TTC549 (cell line): ENCODE results near the gene OBSCN.

Source experiments
- FAIRE-seq: peaks from 2 replicates; lab custom pipeline; 2012; peaks lifted over from hg19 to GRCh38; lab: Jason Lieb, UNC

OBSCN gene

GRCh38 chr1:228407106-228408040, 199.5 kb downstream of the OBSCN start:
- no peak for FAIRE-seq

GRCh38 chr1:228408041-228408868, 200.4 kb downstream of the OBSCN start:
- FAIRE-seq = no peak

GRCh38 chr1:228408869-228409805, 201.3 kb downstream of the OBSCN start:
- FAIRE-seq = no peak

- no peak for FAIRE-seq
These were observed 202.2 kb downstream of the OBSCN start for GRCh38 chr1:228410015-228410414.

- no peak for FAIRE-seq
These were observed 202.8 kb downstream of the OBSCN start for GRCh38 chr1:228410671-228411070.

GRCh38 chr1:228411121-228411520, 203.3 kb downstream of the OBSCN start:
- no peak for FAIRE-seq

- FAIRE-seq = no peak
These were observed 203.9 kb downstream of the OBSCN start for GRCh38 chr1:228411548-228412430.

GRCh38 chr1:228413241-228414010, 205.6 kb downstream of the OBSCN start:
- FAIRE-seq = no peak

- FAIRE-seq = no peak
These were observed 206.8 kb downstream of the OBSCN start for GRCh38 chr1:228414511-228415211.

- no peak for FAIRE-seq
These were observed 207.4 kb downstream of the OBSCN start for GRCh38 chr1:228415221-228415620.

- FAIRE-seq = no peak
These were observed 208.0 kb downstream of the OBSCN start for GRCh38 chr1:228415853-228416216.

- no peak for FAIRE-seq
These were observed 208.5 kb downstream of the OBSCN start, which contains the start of gene TRIM17 for GRCh38 chr1:228416217-228416933. TRIM17 (minus strand) TSS chr1:228416861; CDS start chr1:228415072, 1,789 bp downstream.

GRCh38 chr1:228417061-228417460, 209.2 kb downstream of the OBSCN start:
- FAIRE-seq = no peak

- FAIRE-seq = no peak
These were observed 209.8 kb downstream of the OBSCN start for GRCh38 chr1:228417483-228418203.

- no peak for FAIRE-seq
These were observed 213.4 kb downstream of the OBSCN start for GRCh38 chr1:228420968-228421826.

- FAIRE-seq = no peak
These were observed 215.7 kb downstream of the OBSCN start for GRCh38 chr1:228423404-228424053.
